ENCODE measurements around the gene FILIP1.

Gene FILIP1

DNA sequence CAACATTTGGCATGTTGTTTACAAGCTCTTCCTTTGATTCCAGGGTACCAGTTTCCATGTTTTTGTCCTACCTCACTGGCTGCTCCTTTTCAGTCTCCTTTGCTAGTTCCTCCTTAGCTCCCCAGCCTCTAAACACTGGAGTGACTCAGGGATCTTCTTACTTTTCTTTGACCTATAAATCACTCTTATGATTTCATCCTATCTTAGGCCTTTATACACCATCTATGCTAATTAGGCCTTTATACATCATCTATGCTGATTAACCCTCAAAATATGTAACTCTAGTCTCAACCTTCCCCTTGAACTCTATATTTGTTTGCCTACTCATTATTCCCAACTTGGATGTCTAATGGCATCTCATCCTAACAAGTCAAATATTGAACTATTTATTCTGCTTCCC is 218.5 kb downstream of the FILIP1 start:
- TF ChIP-seq TCF12 (IDR thresholded peaks at IDR 0.05; ENCODE audit: low read depth) = no peak
- TF ChIP-seq CREB1 (IDR thresholded peaks at IDR 0.05; ENCODE audit: low read depth) = no peak
- TF ChIP-seq FOXM1 (IDR thresholded peaks at IDR 0.05; ENCODE audit: borderline replicate concordance, low read depth) = no peak
- no peak for TF ChIP-seq CEBPB (IDR thresholded peaks at IDR 0.05)
- TF ChIP-seq, protein P1, sequence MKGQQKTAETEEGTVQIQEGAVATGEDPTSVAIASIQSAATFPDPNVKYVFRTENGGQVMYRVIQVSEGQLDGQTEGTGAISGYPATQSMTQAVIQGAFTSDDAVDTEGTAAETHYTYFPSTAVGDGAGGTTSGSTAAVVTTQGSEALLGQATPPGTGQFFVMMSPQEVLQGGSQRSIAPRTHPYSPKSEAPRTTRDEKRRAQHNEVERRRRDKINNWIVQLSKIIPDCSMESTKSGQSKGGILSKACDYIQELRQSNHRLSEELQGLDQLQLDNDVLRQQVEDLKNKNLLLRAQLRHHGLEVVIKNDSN (IDR thresholded peaks at IDR 0.05) = no peak
- TF ChIP-seq TEAD4 (IDR thresholded peaks at IDR 0.05) = no peak
- TF ChIP-seq YY1 (IDR thresholded peaks at IDR 0.05; ENCODE audit: low read depth) = no peak
- TF ChIP-seq, protein P2, sequence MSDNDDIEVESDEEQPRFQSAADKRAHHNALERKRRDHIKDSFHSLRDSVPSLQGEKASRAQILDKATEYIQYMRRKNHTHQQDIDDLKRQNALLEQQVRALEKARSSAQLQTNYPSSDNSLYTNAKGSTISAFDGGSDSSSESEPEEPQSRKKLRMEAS (IDR thresholded peaks at IDR 0.05) = no peak
- no peak for TF ChIP-seq RAD21 (IDR thresholded peaks at IDR 0.05; ENCODE audit: low read depth)
- no peak for TF ChIP-seq NFIC (IDR thresholded peaks at IDR 0.05)

DNA sequence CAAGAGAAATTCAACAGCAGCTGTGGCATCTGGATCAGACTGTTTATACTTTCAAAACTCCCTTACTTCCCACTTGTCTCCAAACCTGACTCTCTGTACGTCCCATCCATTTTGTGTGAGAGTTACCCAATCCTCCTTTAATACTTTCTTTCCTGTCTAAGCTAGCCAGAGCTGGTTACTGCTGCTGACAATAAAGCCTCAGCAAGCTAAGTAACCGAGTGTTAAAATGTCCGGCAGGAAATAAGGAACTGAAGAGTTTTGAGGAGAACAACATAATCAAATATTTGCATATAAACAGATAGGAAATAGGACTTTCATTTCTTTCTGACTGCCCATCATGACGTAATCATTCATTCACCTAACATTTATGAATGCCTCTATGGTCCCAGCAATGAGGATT is 220.6 kb downstream of the FILIP1 start:
- no peak for TF ChIP-seq CEBPB (IDR thresholded peaks at IDR 0.05)
- TF ChIP-seq ZBTB7A (IDR thresholded peaks at IDR 0.05; ENCODE audit: low read depth) = no peak
- TF ChIP-seq, protein P3, sequence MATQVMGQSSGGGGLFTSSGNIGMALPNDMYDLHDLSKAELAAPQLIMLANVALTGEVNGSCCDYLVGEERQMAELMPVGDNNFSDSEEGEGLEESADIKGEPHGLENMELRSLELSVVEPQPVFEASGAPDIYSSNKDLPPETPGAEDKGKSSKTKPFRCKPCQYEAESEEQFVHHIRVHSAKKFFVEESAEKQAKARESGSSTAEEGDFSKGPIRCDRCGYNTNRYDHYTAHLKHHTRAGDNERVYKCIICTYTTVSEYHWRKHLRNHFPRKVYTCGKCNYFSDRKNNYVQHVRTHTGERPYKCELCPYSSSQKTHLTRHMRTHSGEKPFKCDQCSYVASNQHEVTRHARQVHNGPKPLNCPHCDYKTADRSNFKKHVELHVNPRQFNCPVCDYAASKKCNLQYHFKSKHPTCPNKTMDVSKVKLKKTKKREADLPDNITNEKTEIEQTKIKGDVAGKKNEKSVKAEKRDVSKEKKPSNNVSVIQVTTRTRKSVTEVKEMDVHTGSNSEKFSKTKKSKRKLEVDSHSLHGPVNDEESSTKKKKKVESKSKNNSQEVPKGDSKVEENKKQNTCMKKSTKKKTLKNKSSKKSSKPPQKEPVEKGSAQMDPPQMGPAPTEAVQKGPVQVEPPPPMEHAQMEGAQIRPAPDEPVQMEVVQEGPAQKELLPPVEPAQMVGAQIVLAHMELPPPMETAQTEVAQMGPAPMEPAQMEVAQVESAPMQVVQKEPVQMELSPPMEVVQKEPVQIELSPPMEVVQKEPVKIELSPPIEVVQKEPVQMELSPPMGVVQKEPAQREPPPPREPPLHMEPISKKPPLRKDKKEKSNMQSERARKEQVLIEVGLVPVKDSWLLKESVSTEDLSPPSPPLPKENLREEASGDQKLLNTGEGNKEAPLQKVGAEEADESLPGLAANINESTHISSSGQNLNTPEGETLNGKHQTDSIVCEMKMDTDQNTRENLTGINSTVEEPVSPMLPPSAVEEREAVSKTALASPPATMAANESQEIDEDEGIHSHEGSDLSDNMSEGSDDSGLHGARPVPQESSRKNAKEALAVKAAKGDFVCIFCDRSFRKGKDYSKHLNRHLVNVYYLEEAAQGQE (IDR thresholded peaks at IDR 0.05; ENCODE audit: low read depth) = no peak
- TF ChIP-seq, protein P2 (IDR thresholded peaks at IDR 0.05) = no peak
- no peak for TF ChIP-seq NFIC (IDR thresholded peaks at IDR 0.05)
- TF ChIP-seq, protein P1 (IDR thresholded peaks at IDR 0.05) = no peak
- TF ChIP-seq YY1 (IDR thresholded peaks at IDR 0.05; ENCODE audit: low read depth) = no peak
- no peak for TF ChIP-seq RAD21 (IDR thresholded peaks at IDR 0.05; ENCODE audit: low read depth)
- no peak for TF ChIP-seq TCF12 (IDR thresholded peaks at IDR 0.05; ENCODE audit: low read depth)
- no peak for TF ChIP-seq FOXM1 (IDR thresholded peaks at IDR 0.05; ENCODE audit: borderline replicate concordance, low read depth)
- TF ChIP-seq EGR1 (IDR thresholded peaks at IDR 0.05) = no peak
- no peak for TF ChIP-seq TAF1 (IDR thresholded peaks at IDR 0.05; ENCODE audit: low read depth)
- no peak for TF ChIP-seq EP300 (IDR thresholded peaks at IDR 0.05; ENCODE audit: borderline replicate concordance)

DNA sequence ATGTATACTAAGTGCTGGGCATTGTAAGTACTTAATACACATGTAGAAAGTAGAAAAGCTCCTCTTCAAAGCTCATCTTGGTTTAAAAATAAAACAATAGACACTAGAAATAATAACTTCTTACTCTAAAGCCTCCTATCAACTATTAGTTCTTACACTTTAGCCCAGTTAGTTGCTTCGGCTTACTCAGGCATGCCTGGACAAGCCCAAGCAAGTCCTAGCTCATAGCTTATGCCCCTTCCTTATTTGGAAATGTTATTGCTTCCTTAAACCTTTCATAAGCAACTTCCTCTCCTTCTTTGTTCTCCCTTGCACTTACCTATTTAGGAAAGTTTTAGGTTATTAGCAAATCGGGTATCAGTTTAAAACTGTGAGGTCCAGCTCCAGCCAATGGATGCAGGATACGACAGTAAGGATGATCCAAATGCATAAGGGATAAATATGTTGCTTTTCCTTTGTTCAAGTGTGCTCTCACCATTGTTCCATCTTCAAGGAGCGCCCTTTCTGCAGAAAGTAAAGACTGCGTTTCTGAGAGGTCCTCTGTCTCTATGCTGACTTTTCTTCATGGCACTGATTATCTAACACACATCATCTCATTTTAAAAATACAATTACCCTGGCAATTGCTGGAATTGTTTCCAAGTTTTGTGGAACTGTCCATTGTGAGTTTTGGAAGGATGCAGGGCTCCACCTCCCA is 221.3 kb downstream of the FILIP1 start:
- TF ChIP-seq RAD21 (IDR thresholded peaks at IDR 0.05; ENCODE audit: low read depth) = no peak
- TF ChIP-seq, protein P2 (IDR thresholded peaks at IDR 0.05) = no peak
- TF ChIP-seq, protein P3 (IDR thresholded peaks at IDR 0.05; ENCODE audit: low read depth) = no peak
- TF ChIP-seq EP300 (IDR thresholded peaks at IDR 0.05; ENCODE audit: borderline replicate concordance) = no peak
- no peak for TF ChIP-seq EGR1 (IDR thresholded peaks at IDR 0.05)
- TF ChIP-seq CEBPB (IDR thresholded peaks at IDR 0.05) = no peak
- no peak for TF ChIP-seq CREB1 (IDR thresholded peaks at IDR 0.05; ENCODE audit: low read depth)
- TF ChIP-seq ZBTB7A (IDR thresholded peaks at IDR 0.05; ENCODE audit: low read depth) = no peak
- no peak for TF ChIP-seq TEAD4 (IDR thresholded peaks at IDR 0.05)

DNA sequence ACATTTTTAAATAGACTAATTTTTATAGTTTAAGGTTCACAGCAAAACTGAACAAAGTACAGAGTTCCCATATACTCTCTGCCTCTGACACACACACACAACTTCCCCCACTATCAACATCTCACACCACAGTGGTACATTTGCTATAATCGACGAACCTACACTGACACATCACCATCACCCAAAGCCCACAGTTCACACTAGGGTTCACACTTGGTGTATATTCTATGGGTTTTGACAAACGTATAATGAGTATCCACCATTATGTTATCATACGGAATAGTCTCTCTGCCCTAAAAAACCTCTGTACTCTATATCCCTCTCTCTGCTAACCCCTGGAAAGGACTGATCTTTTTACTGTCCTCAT is 224.6 kb downstream of the FILIP1 start:
- TF ChIP-seq, protein P2 (IDR thresholded peaks at IDR 0.05) = no peak
- TF ChIP-seq ZBTB7A (IDR thresholded peaks at IDR 0.05; ENCODE audit: low read depth) = no peak
- no peak for TF ChIP-seq RAD21 (IDR thresholded peaks at IDR 0.05; ENCODE audit: low read depth)
- TF ChIP-seq EP300 (IDR thresholded peaks at IDR 0.05; ENCODE audit: borderline replicate concordance) = no peak
- TF ChIP-seq TEAD4 (IDR thresholded peaks at IDR 0.05) = no peak
- TF ChIP-seq TCF12 (IDR thresholded peaks at IDR 0.05; ENCODE audit: low read depth) = no peak
- TF ChIP-seq NFIC (IDR thresholded peaks at IDR 0.05) = no peak
- TF ChIP-seq CEBPB (IDR thresholded peaks at IDR 0.05) = no peak
- no peak for TF ChIP-seq YY1 (IDR thresholded peaks at IDR 0.05; ENCODE audit: low read depth)
- TF ChIP-seq, protein P3 (IDR thresholded peaks at IDR 0.05; ENCODE audit: low read depth) = no peak
